ENCODE measurements around the gene CPEB2.

The CPEB2 gene

DNA sequence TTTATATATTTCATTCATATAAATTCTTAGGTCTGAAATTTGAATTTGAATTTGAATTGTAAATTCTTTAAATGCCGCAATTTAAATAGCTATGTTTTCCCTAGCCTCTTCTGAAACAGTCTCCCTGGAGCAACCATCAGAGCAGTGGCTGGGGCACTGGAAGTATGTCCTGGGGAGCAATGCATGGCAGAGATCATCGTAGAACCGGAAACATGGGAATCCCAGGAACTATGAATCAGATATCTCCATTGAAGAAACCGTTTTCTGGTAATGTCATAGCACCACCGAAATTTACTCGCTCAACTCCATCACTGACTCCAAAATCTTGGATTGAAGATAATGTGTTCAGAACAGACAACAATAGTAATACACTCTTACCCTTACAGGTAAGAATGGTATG lies 4.9 kb downstream of the CPEB2 start:
- FAIRE-seq (peak; percentile 79), DNase-seq (ENCODE audit: insufficient read length, low spot score) (no peak)

GRCh38 chr4:15010038-15010585 lies 7.8 kb downstream of the CPEB2 start:
- DNase-seq (ENCODE audit: insufficient read length, low spot score) (no peak), FAIRE-seq (no peak)

DNA sequence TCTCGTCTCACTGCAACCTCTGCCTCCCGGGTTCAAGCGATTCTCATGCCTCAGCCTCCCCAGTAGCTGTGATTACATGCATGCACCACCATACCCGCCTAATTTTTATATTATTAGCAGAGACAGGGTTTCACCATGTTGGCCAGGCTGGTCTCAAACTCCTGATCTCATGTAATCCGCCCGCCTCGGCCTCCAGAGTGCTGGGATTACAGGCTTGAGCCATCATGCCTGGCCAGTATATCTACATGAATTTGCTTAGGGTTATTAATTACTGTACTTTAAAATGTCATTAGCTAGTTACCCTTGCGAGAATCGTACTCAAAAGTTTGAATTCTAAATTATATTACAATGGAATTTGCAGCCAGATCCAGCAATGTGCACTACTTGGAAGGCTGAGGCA lies 8.9 kb downstream of the CPEB2 start:
- DNase-seq (ENCODE audit: insufficient read length, low spot score) (no peak), FAIRE-seq (no peak)

DNA sequence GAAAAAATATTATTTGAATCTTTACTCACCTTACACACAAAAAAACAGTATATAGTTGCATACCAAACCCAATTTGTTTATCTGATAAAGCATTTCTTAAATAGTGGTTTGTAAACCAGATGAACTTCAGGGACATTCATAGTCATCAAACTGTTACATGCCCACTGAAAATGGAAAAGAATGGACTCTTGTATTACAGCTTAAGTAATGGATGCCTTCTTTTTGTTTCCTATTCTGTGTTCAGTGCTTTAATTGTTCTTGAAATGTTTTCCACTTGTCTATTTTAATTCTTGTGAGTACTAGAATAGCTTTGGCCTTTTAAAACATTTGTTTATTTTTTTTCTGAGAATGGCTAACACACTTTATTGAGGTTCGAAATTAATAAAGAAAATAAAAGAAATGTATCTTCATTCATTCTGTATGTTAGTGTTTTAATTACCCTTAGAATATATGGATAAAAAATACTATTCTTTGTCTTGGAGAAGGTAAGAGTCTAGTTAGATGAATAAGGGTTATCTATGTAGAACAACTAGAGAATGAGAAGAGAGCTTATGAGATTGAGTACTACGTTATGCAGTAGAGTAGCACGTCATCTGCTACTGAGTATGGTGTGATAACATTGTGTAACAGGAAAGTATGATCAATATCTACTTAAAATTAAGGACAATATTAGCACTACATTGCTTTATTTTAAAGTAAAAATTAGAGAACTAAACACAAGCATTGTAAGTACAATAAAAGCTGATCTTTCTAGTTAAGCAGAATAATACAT lies 9.9 kb downstream of the CPEB2 start:
- DNase-seq (ENCODE audit: insufficient read length, low spot score) (no peak), FAIRE-seq (no peak)

DNA sequence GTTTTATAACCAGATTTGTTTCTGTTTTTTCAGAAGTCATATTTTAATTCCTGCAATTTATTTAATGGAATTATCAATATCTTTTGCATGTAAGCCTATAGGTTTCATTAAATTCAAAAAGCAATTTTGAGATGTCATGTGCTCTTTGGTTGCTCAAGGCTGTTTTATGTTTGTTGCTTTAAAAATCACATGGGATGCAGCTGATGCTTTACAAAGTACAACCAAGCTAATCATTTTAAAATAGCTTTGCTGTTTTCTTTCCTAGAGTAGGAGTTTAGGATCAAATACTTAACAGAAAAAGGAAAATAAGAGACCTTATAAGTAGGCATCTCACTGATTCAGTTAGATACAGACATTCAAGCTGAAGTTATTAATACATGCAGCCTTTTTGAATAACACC lies 11.3 kb downstream of the CPEB2 start:
- peak; percentile 28 for FAIRE-seq
- DNase-seq (ENCODE audit: insufficient read length, low spot score) = no peak

DNA sequence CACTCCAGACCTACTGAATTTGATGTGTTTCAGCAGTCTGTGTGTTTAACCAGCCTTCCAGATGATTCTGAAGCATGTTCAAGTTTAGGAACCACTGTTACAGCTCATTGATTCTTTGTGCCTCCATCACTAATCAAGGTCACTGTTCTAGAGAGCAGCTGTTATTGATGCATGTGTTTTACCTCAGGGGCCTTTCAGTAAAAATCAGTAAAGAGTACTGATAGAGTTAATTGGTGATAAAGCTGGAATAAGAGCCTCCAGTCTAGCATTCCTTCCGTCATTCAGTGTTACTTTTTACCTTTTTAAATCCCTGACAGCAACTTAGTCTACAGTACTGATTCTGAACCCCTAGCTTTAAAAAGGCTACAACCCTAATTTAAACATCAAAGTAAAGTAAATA lies 12.9 kb downstream of the CPEB2 start:
- FAIRE-seq (no peak), DNase-seq (ENCODE audit: insufficient read length, low spot score) (no peak)

GRCh38 chr4:15018361-15018760 lies 16.1 kb downstream of the CPEB2 start:
- no peak for DNase-seq (ENCODE audit: insufficient read length, low spot score)
- FAIRE-seq = peak; percentile 73

DNA sequence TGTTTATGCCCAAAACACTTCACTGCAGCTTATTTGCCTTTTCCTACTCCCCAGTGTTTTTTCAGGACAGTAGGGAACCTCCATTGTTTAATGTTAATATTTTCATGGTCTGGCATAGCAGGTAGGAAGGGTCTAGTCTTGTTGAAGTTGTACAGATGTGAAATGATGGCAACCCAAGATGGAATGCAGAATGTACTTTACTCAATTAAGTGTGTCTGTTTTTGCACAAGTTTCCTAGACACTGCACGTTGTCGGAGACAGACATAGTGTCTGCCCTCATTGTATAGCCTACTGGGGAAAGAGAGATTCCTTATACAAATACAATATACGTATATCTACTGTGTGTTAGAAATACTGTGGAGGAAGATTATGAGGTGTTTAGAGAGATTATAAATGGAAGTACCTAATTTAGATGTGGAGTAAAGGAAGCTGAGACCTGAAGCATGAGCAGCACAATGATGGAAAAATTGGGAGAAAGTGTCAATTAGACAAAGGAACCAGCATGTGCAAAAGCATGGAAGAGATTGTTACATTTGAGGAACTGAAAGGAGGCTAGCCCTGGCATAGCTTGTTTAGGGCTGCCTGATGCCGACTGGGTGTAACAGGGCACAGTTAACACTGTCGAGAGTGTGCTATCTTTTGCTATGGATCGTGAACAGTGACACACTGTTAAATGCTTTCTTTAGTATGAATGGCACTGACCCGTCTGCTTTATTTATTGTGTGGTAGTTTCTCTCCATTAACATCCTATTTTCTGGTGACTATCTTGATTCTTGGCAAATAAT lies 18.4 kb downstream of the CPEB2 start:
- DNase-seq (ENCODE audit: insufficient read length, low spot score) (no peak), FAIRE-seq (peak; percentile 72)

GRCh38 chr4:15021311-15021710 lies 19.0 kb downstream of the CPEB2 start:
- FAIRE-seq (no peak), DNase-seq (ENCODE audit: insufficient read length, low spot score) (no peak)

- DNase-seq (ENCODE audit: insufficient read length, low spot score) (no peak), FAIRE-seq (no peak)
Observed at GRCh38 chr4:15021946-15022345, 19.7 kb downstream of the CPEB2 start.

DNA sequence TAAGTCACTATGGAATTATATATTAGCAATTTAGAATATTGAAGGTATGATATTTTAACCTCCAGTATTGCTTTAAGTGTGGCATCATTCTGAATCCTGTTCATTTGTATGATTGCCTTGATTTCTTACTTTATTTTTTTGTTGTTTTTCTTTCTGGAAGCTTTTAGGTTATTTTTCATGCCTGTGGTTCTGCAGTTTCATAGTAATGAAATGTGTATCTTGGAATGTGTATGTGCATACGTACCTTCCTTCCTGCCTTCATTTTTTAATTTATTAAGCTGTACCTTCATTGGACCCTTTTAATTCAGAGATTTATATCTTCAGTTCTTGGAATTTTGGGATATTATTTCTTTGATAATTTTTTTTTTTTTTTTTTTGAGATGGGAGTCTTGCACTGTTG lies 22.1 kb downstream of the CPEB2 start:
- DNase-seq (ENCODE audit: insufficient read length, low spot score) = no peak
- FAIRE-seq = no peak

DNA sequence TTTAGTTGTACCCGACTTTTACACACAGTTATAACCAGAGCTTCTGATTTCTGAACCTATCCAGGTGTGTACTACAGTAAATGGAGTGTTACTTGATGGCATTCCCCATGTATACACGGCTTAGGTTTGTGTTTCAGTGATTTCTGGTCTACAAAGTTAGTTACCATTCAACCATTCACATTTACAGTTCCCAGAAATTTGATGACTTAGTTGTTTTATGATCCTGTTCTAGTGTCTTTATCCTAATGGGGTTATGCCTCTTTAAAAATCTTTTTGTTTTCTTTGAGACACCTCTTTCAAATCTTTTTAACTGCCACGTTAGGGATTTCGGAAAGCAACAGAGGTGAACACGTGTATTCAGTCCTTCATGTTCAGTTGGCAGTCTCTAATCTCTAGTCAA lies 23.4 kb downstream of the CPEB2 start:
- DNase-seq (ENCODE audit: insufficient read length, low spot score) = no peak
- FAIRE-seq = peak; percentile 45

- FAIRE-seq = no peak
Observed at GRCh38 chr4:15027921-15028435, 25.7 kb downstream of the CPEB2 start.

DNA sequence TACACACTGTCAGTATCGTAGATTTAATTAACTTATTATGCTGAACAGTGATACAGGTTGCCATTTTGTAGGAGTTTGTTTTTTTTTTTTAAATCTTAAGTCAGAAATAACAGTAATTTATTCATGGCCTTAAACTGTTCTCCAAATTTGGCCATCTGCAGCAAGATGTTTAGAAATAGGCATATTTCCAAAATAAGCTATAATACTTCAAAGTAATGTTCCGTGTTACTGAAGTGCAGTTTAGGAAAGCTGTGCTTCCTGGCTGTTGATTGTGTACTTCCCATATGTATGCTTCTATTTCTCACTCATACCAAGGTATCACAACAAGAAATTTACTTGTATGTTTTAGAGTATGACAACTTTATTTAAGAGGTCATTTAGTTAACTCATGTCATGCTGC lies 28.9 kb downstream of the CPEB2 start:
- FAIRE-seq (no peak), DNase-seq (ENCODE audit: insufficient read length, low spot score) (no peak)

More at GRCh38 chr4:15027921-15028435, 25.7 kb downstream of the CPEB2 start:
- no peak for DNase-seq (ENCODE audit: insufficient read length, low spot score)

DNA sequence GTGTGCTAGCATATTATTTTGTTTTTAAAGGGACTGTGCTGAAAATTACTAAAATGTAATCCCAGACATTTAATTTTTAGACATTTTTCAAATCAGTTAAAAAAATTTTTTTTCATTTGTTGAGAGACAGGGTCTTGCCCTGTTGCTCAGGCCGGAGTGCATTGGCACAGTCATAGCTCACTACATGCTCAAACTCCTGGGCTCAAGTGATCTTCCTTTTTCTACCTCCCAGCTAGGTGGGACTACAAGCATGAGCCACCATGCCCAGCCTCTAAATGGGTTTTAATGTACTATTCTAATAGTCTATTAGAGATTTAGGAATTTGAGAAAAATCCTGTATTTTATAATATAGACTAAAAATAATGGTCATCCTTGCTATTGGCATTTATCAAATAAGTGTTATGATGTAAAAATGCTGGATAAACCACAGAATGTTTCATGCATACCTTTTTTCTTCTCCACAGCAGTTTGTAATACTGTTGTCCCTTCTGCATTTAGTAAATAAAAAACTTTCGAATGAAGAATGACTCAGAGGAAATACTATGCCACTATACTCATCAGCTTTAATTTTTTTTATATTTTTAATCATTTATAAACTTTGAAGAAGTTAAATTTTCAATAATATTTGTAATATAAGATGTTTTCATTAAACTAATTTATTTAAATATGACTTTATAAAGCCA lies 29.9 kb downstream of the CPEB2 start:
- DNase-seq (ENCODE audit: insufficient read length, low spot score) = no peak
- no peak for FAIRE-seq

DNA sequence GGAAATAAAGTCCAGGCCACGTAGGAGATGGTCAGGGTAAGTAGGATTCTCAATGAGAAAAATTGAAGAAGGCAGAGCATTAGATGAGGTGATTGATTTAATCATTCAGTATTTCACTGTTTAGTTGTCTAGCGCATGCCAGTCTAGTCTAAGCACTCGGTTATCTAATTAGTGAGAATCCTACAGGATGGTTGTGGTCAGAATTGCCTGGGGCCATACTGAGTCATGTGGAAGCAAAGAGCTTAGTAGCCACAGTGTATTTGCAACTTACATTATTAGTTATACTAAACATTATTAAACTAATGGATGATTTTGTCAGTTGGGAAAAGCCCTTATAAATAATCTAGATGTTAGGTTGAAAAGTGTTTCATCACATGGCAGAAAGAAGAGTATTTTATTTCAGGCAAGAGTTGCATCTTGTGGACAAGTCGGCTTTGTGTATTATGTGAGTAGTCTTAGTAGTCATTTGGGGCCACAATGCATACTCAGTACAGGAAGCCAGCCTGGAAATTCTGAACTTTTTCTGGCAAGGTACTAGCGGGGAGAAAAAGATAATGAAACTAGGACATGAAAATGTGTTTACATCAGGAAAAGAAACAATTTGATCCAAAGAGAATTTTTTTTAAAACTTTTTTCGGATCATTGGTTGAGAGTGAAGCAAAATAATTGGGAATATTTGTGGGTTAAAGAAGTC lies 31.9 kb downstream of the CPEB2 start:
- DNase-seq (ENCODE audit: insufficient read length, low spot score) (no peak), FAIRE-seq (no peak)

DNA sequence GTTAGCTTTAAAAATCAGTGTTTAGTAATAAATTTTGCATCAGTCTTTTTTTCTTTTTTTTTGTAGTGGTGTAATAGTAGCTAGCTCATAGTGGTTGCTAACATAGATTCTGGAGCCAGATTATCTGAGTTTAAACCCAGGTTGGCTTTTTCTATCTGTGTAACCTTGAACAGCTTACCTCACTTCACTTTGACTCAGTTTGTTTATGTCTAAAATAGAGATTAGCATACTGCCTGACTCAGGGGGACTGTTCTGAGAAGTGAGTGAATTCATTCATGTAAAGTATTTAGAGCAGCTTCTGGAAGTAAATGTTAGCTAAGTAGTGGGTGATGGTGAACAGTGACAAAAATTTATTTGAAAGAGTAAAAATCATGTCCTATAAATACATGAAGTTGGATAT lies 32.9 kb downstream of the CPEB2 start:
- DNase-seq (ENCODE audit: insufficient read length, low spot score) = no peak
- FAIRE-seq = no peak

DNA sequence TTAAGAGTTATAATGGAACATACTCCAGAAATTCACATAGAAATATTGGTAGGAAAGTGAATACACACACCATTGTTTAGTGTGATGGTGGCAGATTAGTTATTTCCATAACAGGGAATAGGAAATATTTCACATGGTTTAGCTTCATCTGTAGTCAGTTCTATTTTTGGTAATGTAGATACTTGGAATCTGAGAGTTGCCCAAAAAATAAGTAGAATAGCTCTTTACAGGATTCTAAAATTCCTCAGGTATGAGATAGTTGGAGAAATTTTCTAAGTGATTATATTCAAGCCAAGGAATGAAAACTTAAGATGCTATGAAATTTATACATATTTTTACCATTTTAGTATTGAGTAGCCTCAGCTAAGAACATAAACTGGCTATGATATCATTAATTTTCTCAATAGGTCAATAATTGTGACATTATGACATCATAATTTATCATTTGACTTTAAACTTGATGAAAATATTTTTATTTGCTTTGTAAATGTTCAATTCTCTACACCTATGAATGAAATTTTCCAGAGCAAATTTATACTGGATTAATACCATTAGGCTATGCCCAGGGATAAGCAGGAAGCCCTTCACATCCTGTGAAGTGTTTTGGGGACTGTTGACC lies 35.8 kb downstream of the CPEB2 start:
- DNase-seq (ENCODE audit: insufficient read length, low spot score) (no peak), FAIRE-seq (no peak)

DNA sequence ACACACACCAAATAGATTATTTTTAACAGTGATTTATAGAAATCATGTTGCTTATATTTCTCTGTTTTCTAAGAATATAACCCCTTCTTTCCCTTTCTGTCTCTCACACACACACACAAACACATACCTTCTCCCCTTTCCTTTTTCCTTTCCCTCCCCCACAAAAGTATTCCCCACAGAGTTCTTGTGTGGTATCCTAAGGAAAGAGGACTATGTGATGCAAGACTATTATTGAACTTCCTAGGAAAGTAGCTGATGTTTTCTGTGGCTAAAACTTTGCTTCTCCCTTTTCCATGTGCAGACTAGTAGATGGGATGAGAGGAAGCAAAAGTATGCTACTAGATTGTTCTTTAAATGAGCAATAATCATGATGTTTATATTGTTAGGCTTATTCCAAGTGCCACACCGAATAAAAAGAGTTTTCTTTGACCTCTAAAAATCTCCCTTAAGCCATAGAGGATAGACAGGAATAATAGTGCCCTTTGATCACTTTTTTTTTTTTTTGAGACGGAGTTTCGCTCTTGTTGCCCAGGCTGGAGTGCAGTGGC lies 38.7 kb downstream of the CPEB2 start:
- FAIRE-seq = no peak
- DNase-seq (ENCODE audit: insufficient read length, low spot score) = no peak
